GM19240 (cell line): Measurements from ENCODE around the gene ADAMTS9.

ENCODE experiments used
- DNase-seq: peaks from one replicate; pipeline ENCODE4 v3.0.0; 2011; ENCODE audit warnings: low spot score; ENCODE audit not compliant: insufficient read length

The ADAMTS9 gene

DNA sequence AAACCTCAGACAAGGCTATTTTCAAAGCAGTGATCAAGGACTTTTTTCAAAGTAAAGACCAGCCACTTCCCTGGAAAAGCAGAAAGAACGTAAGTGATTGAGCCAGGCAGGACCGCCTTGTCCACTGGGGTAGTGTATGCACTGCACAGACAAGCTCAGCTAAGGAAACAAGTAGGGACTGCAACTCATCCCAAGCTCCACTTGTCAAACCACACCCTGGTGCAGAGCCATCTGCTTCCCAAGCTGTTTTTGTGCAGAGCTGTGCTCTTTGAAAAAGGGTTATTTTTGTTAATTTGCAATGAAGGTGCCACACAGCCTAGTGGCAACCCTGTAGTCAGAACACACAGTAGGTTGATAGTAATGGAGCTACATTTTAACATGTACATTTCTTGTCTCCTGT lies 193.3 kb downstream of the ADAMTS9 start:
- DNase-seq, result no peak

DNA sequence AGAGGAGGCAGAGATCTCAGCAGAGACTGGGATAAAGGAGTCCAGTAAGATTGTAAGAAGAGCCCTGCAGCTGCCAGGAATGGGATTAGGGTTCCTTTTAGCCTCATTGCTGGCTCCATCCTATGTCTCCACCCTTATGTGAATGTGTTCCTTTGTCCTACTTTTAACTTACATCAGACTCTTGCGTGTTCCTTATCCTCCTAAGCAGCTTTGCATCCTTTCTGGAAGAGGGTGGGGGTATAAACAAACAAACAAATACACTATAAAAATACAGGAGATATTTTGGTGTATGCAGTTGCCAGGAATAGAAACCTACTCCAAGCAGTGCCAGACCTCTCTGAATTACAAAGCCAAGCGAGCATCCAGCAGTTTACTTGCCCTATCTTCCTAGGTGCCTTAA lies 194.7 kb downstream of the ADAMTS9 start:
- no peak for DNase-seq

- DNase-seq, result no peak
Observed at GRCh38 chr3:64491843-64492242, 196.0 kb downstream of the ADAMTS9 start.

GRCh38 chr3:64490180-64490724 lies 197.5 kb downstream of the ADAMTS9 start:
- DNase-seq, result no peak

DNA sequence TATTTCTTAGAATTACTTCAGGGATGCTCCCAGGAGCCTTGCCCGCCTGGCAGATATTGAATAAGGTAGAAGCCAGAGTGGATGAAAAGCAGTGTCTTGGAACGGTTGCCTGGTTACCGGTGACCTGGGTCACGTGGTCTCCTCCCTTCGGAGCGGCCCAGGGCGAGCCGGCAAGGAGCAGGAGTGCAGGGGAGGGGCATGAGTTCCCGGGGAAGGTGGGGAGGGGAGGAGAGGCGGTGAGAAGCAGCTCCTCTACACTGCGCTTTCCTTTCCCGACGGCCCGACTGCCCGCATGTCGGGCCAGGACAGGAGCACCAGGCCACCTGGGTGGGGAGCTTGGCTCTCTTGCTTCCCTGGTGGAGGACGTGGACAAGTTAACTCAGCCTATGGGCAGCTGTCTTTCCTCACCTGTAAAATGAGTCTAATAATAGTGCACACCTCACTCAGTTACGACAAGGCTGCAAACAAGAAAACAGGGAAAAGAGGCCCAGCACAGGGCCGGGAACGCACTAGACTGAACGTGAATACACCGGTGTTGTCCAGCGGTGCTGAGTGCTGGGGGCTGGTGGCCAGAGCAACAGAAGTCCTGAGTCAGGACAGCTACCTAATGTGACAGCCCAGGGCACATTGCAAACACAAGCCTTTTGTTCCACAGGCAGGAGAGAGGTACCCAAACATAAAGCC lies 198.3 kb downstream of the ADAMTS9 start:
- DNase-seq, result no peak

- no peak for DNase-seq
Observed at GRCh38 chr3:64488939-64489338, 198.9 kb downstream of the ADAMTS9 start.

DNA sequence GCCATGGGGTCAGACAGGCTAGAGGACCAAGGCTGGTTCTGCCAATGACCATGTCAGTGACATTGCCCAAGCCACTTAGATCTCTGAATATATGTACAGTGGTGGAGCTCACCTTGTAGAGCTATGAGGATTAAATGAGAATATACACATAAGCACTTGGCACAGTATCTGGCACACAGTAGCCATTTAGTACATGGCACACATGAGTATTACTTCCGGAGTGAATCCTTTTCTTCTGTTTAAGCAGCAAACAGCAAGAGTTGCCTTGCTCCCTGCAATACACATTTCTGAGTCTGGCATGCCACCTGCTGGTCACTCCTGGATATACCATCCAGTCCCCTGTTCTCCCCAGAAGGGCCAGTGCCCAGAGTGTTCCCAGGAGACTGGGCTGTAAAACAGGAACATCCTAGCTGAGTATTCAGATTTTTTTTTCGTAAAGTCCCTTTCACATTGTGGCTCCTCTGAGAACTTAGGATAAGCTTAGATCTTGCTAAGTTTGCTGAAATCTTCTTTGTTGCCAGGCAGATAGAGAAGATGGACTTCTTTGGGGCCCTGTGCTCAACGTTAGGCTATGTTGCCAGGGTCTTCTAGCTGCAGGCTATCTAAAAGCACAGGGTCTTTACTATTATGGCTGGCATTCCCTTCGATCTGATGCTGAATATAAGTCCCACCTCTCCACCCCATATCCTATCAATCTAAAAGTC lies 203.4 kb downstream of the ADAMTS9 start:
- DNase-seq, result peak; percentile 44

DNA sequence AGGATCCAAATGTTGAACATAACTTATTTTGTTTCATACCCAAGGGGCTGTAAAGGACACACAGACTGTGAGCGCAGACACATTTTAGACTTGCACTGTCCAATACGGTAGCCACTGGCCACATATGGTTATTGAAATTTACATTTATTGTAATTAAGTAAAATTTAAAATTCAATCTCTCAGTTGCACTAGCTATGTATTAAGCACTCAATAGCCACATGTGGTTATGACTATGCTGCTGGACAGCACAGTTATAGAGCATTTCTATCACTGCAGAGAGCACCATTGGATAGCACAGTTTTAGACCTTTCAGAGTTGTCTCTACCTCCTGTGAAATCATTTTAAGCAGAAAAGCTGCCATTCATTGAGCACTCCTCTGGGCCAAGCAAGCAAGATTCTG lies 204.3 kb downstream of the ADAMTS9 start:
- DNase-seq, result no peak

DNA sequence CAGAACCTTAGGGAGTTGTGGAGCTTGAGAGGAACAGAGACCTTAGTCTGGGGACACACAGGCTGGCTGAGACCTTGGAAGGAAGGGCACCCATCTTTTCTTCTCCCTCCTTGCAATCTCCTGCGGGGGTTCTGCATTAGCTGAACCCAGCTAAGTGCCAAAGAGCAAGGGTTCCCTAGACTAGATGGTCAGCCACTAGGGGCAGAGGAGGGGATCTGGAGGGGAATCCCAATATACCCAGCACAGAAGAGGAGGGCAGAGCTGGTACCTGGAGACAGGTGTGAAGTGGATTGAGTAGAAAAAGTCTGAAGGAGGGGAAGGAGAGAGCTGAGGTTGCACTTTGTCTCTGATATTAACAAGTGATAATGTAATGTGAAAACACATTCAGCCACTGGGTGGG lies 212.8 kb downstream of the ADAMTS9 start:
- DNase-seq, result no peak

GRCh38 chr3:64473466-64473865 lies 214.3 kb downstream of the ADAMTS9 start:
- no peak for DNase-seq

GRCh38 chr3:64470436-64470835 lies 217.4 kb downstream of the ADAMTS9 start:
- no peak for DNase-seq

DNA sequence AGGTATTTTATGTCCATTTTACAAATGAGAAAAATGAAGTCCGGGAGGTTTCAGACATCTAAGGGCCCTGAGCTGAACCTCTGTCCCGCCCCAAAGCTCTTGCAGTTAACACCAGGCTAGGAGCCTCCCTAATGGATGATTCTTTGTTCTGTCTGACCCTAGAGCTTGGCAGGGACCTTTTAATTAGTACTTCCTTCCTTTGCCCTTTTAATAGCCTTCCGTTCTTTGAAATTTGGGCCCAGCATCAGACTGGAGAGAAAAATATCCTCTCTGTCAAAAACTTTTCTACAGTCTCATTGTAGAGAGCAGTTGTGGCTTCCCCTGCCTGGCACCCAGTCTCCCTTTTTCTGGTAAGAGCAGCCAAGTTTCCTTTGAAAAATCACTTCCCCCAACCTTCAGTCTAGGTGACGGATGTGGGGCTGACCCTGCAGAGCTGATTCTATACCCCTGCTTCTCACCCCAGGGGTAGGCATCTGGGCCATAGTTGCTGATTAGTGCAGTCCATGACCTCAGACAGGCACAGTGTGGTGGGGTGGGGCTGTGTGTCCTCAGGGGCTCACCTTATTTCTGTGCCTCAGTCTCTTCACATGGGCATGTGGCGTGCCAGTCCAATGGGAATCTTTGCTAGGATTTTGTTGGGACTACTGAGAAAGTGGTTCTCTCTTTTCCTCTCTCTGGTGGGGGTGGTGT lies 220.4 kb downstream of the ADAMTS9 start:
- DNase-seq, result no peak
